CD4-positive, alpha-beta T cell treated with Interleukin-1 beta for 1 hour (primary cell): ENCODE data around the gene GRP.

ENCODE experiments used
- DNase-seq, 2 donors: peaks; one replicate each; pipeline ENCODE4 v3.0.0-alpha.2; 2020 to 2022

GRP gene

GRCh38 chr18:59268721-59269562 is 49.0 kb downstream of the GRP start:
- no peak for DNase-seq

- DNase-seq = no peak
Measured at GRCh38 chr18:59269563-59270119, 49.7 kb downstream of the GRP start.

GRCh38 chr18:59270689-59271257 is 50.8 kb downstream of the GRP start:
- DNase-seq = no peak

GRCh38 chr18:59271606-59272220 is 51.8 kb downstream of the GRP start:
- no peak for DNase-seq

GRCh38 chr18:59272221-59272888 is 52.4 kb downstream of the GRP start:
- DNase-seq = no peak

- no peak for DNase-seq
Measured at GRCh38 chr18:59272891-59273758, 53.2 kb downstream of the GRP start, which contains the start of gene RAX. Gene RAX, minus strand, starts transcription at chr18:59273454. Its CDS starts 248 bp downstream, at chr18:59273206.

- no peak for DNase-seq
Measured at GRCh38 chr18:59273759-59274532, 54.0 kb downstream of the GRP start.

- DNase-seq = no peak
Measured at GRCh38 chr18:59274533-59274928, 54.6 kb downstream of the GRP start.

GRCh38 chr18:59275406-59275949 is 55.5 kb downstream of the GRP start:
- DNase-seq = no peak

- DNase-seq = no peak
Measured at GRCh38 chr18:59276047-59276446, 56.1 kb downstream of the GRP start.

GRCh38 chr18:59278793-59279192 is 58.8 kb downstream of the GRP start:
- DNase-seq = no peak

GRCh38 chr18:59279193-59279592 is 59.2 kb downstream of the GRP start:
- no peak for DNase-seq

- DNase-seq = no peak
Measured at GRCh38 chr18:59279722-59280121, 59.8 kb downstream of the GRP start.
